K562 (cell line): ENCODE data around the gene XPA. TPM values are rescaled to one million over a fixed set of nuclear protein-coding genes. Genes with fewer than 3 reads are reported as not detected.

Experiments
- E2F1 ChIP-seq: sonication (generic); formaldehyde crosslinking; IDR thresholded peaks from 2 replicates; pipeline ENCODE4 v1.8.1; 2023; ENCODE audit warnings: mild to moderate bottlenecking, missing genetic modification reagents, moderate library complexity
- HDAC3 ChIP-seq: fragments of 450-650 bp; IDR thresholded peaks from 2 replicates; pipeline ENCODE4 v1.6.1; 2018; ENCODE audit warnings: borderline replicate concordance, mild to moderate bottlenecking, moderate library complexity; ENCODE audit not compliant: partially characterized antibody
- MGA ChIP-seq: fragments of 450-650 bp; IDR thresholded peaks from 2 replicates; pipeline ENCODE4 v1.6.1; 2016; ENCODE audit warnings: mild to moderate bottlenecking, moderate library complexity
- NFIC ChIP-seq: fragments of 450-650 bp; IDR thresholded peaks from 2 replicates; pipeline ENCODE4 v1.6.1; 2017; ENCODE audit warnings: mild to moderate bottlenecking, inconsistent platforms
- PRMT5 ChIP-seq: sonication (generic); formaldehyde crosslinking; IDR thresholded peaks from 2 replicates; pipeline ENCODE4 v1.5.0; 2020; ENCODE audit warnings: missing genetic modification reagents
- PRPF4 ChIP-seq: fragments of 200-400 bp; formaldehyde crosslinking; IDR thresholded peaks from one replicate; pipeline ENCODE4 v1.6.1; 2017; ENCODE audit warnings: low read length, low read depth, mild to moderate bottlenecking; ENCODE audit not compliant: insufficient read depth, poor library complexity, severe bottlenecking
- ZMIZ1 ChIP-seq, 2 experiments: fragments of 150-350 bp in 1 of 2; IDR thresholded peaks; 2 replicates each; pipeline ENCODE4 v1.6.1; 2012 to 2016; ENCODE audit warnings: low read depth in 2 of 2, low read length in 2 of 2, mild to moderate bottlenecking in 1 of 2, moderate library complexity in 1 of 2
- polyA plus RNA-seq, 8 experiments: library from polyadenylated mRNA; depleted of rRNA in 4 of 8; stranded (reverse) in 5 of 8; unstranded in 3 of 8; fragments of >200 nt; fragmentation: Nextera tagmentation in 2 of 8; fragmentation: Illumina TruSeq in 1 of 8; extraction: Ambion mirVana in 2 of 8; extraction: Trizol in 1 of 8; gene quantifications; 2 replicates each; pipeline versions ENCODE4 v1.2.1 to v1.2.3, GENCODE V29; 2011 to 2014; ENCODE audit warnings: inconsistent platforms in 1 of 8, missing spikeins in 1 of 8
- total RNA-seq, 7 experiments: library from RNA; depleted of rRNA in 6 of 7; stranded (reverse); fragments of >200 nt in 6 of 7; fragmentation: Illumina TruSeq in 2 of 7; extraction: Trizol in 2 of 7; gene quantifications; 2 replicates each; pipeline versions ENCODE4 v1.2.1 to v1.2.3, GENCODE V29; 2011 to 2021; ENCODE audit warnings: low replicate concordance in 1 of 7

The XPA gene
- total and polyA plus RNA-seq, 9 of the 15 experiments (the other 6 are each of a cell fraction or from before 2014, with no cell fraction given): 5.1 to 18.2 (median 14.1) TPM

- TF ChIP-seq E2F1 (CRISPR knock-in tag): no peak
- TF ChIP-seq NFIC: no peak
- TF ChIP-seq ZMIZ1 (IDR thresholded peaks at IDR 0.05; ENCODE audit: low read depth in 2 of 2, low read length in 2 of 2): no peak
- no peak for TF ChIP-seq PRMT5 (CRISPR knock-in tag)
- TF ChIP-seq PRPF4: no peak
- no peak for TF ChIP-seq HDAC3
- TF ChIP-seq MGA: no peak
These were observed 37.4 kb downstream of the XPA start (continued) for GRCh38 chr9:97659771-97660170.
